ENCODE measurements around the gene TMEM106A. TPM values are rescaled to one million over a fixed set of nuclear protein-coding genes. Genes with fewer than 3 reads are reported as not detected.
"Not testable (repeated sequence)": the region's sequence is repeated elsewhere in the genome, so short reads cannot be mapped to it uniquely, and the experiment has no call there.

Gene TMEM106A
- 10 to 100 TPM; 10.4 to 20.7 (median 13.9) TPM for total RNA-seq
- 1 to 10 TPM; 1.6 to 6.6 TPM for polyA plus RNA-seq
- total RNA-seq: 13.1 reads per million, percentile 41 among the genes with 10 or more reads in this experiment

- peak within 1 kb of the TSS; percentile 89 for H3K4me3 ChIP-seq (ENCODE audit: low read length)
- H3K27me3 Mint-ChIP-seq: no peaks in the 10 kb centered on the region
- CTCF ChIA-PET: interaction anchor here (0.6 to 1.3 kb wide), 9 partner anchors 10 to 214 kb away, joined by 3 to 7 read pairs (median 3); partner anchors contain the start of gene RPL27
- H3K36me3 Mint-ChIP-seq: peaks cover 3 to 29% (median 19%) of the 10 kb centered on the region in 5 donors
- H3K4me1 Mint-ChIP-seq: peaks cover 24 to 55% (median 46%) of the 10 kb centered on the region in 7 donors
- peaks cover 15 to 17% of the 10 kb centered on the region in 2 donors for H3K4me1 ChIP-seq (ENCODE audit: control insufficient read depth in 2 of 2, insufficient read depth in 2 of 2, low read length in 2 of 2)
- peak within 1 kb of the TSS; percentile 89 to 100 (median 96) for H3K4me3 Mint-ChIP-seq
- H3K9me3 Mint-ChIP-seq: peaks cover 0 to 2% (median 0%) of the 10 kb centered on the region in 11 donors
- no peaks in the 10 kb centered on the region for H3K9me3 ChIP-seq (ENCODE audit: control insufficient read depth in 2 of 3, low read length in 3 of 3)
- peaks cover 0 to 34% (median 6%) of the 10 kb centered on the region in 3 experiments for H3K36me3 ChIP-seq (ENCODE audit: control insufficient read depth in 2 of 3, insufficient read depth in 3 of 3, low read length in 3 of 3)
- H3K27me3 ChIP-seq (ENCODE audit: control insufficient read depth in 2 of 2, insufficient read depth in 2 of 2, low read length in 2 of 2): no peaks in the 10 kb centered on the region
- DNase-seq (peak; percentile 50 to 72 (median 70)), ATAC-seq (peak; percentile 93)
- peak within 1 kb of the TSS; percentile 86 for H3K27ac ChIP-seq (ENCODE audit: low read depth, low read length)
- H3K27ac Mint-ChIP-seq: peak within 1 kb of the TSS; percentile 89 to 98 (median 94)
- POLR2A ChIA-PET: interaction anchor here (0.6 to 6.1 kb wide), 20 partner anchors 10 to 1281 kb away, joined by 3 to 64 read pairs (median 4); partner anchors contain the start of genes DHX8, ETV4, NBR1 and ODAD4
- intact Hi-C loops (cut with micrococcal nuclease): loop anchor here (1.0 to 10.0 kb wide), 7 partner anchors 40 to 273 kb away; partner anchors contain the start of genes BRCA1 (in 2 of the 2), DHX8 (in 2 of the 2), IFI35 (in 1 of the 2) and NBR1 (in 1 of the 2)
Measured at GRCh38 chr17:43211480-43212402, at the start of gene TMEM106A. Gene TMEM106A (plus strand): TSS chr17:43211875. CDS start chr17:43213042, 1,167 bp downstream.

- H3K9me3 ChIP-seq (ENCODE audit: control insufficient read depth in 2 of 3, low read length in 3 of 3); H3K9me3 Mint-ChIP-seq; POLR2A ChIA-PET; H3K27me3 Mint-ChIP-seq; H3K4me3 Mint-ChIP-seq; H3K4me3 ChIP-seq (ENCODE audit: low read length); ATAC-seq; H3K27me3 ChIP-seq (ENCODE audit: control insufficient read depth in 2 of 2, insufficient read depth in 2 of 2, low read length in 2 of 2); H3K4me1 ChIP-seq (ENCODE audit: control insufficient read depth in 2 of 2, insufficient read depth in 2 of 2, low read length in 2 of 2); H3K27ac ChIP-seq (ENCODE audit: low read depth, low read length); DNase-seq; intact Hi-C loops (cut with micrococcal nuclease); H3K36me3 ChIP-seq (ENCODE audit: control insufficient read depth in 2 of 3, insufficient read depth in 3 of 3, low read length in 3 of 3): not testable (repeated sequence)
- Mint-ChIP-seq H3K36me3 (peaks cover 0 to 30% (median 0%) of the 10 kb centered on the region in 5 donors), H3K27ac (peak overlapping the region in 2 of 9 donors; percentile 0 to 30), H3K4me1 (peaks cover 0 to 13% (median 8%) of the 10 kb centered on the region in 7 donors)
- CTCF ChIA-PET: interaction anchor here (0.6 kb wide), 1 partner anchor 34 kb away, joined by 3 read pairs; no protein-coding TSS in a partner anchor
Measured at GRCh38 chr17:43165971-43166370, 45.7 kb upstream of the TMEM106A start.

GRCh38 chr17:43169561-43170139, 42.0 kb upstream of the TMEM106A start:
- Mint-ChIP-seq H3K36me3 (peaks cover 0 to 17% (median 3%) of the 10 kb centered on the region in 5 donors), H3K27me3 (no peaks in the 10 kb centered on the region), H3K4me3 (no peak overlapping the region), H3K4me1 (peaks cover 9 to 39% (median 21%) of the 10 kb centered on the region in 7 donors), H3K27ac (no peak overlapping the region), H3K9me3 (no peaks in the 10 kb centered on the region)
- ATAC-seq: peak; percentile 3
- Histone ChIP-seq H3K4me1 (ENCODE audit: control insufficient read depth in 2 of 2, insufficient read depth in 2 of 2, low read length in 2 of 2) (peaks cover 21 to 23% of the 10 kb centered on the region in 2 donors), H3K36me3 (ENCODE audit: control insufficient read depth in 2 of 3, insufficient read depth in 3 of 3, low read length in 3 of 3) (no peaks in the 10 kb centered on the region), H3K9me3 (ENCODE audit: control insufficient read depth in 2 of 3, low read length in 3 of 3) (no peaks in the 10 kb centered on the region), H3K27me3 (ENCODE audit: control insufficient read depth in 2 of 2, insufficient read depth in 2 of 2, low read length in 2 of 2) (no peaks in the 10 kb centered on the region), H3K4me3 (ENCODE audit: low read length) (peak overlapping the region; percentile 64), H3K27ac (ENCODE audit: low read depth, low read length) (peak overlapping the region; percentile 97)
- DNase-seq: peak in 1 of 9 donors; percentile 41
- POLR2A ChIA-PET: interaction anchor here (0.6 to 1.9 kb wide), 8 partner anchors 43 to 637 kb away, joined by 3 to 13 read pairs (median 5); partner anchors contain the start of gene RPL27
- CTCF ChIA-PET: no interaction called here
- intact Hi-C loops (cut with micrococcal nuclease): loop anchor here (1.0 to 5.0 kb wide), 18 partner anchors 42 to 1481 kb away; partner anchors contain the start of genes BRCA1 (in 2 of the 2), RPL27 (in 2 of the 2), VAT1 (in 2 of the 2) and ATXN7L3 (in 1 of the 2)

GRCh38 chr17:43170140-43170765, 41.4 kb upstream of the TMEM106A start:
- no peaks in the 10 kb centered on the region for H3K9me3 Mint-ChIP-seq
- peak; percentile 86 for ATAC-seq
- intact Hi-C loops (cut with micrococcal nuclease): loop anchor here (1.0 to 5.0 kb wide), 18 partner anchors 41 to 1481 kb away; partner anchors contain the start of genes BRCA1 (in 2 of the 2), RPL27 (in 2 of the 2), VAT1 (in 2 of the 2) and ATXN7L3 (in 1 of the 2)
- peaks cover 14 to 45% (median 24%) of the 10 kb centered on the region in 7 donors for H3K4me1 Mint-ChIP-seq
- Histone ChIP-seq H3K9me3 (ENCODE audit: control insufficient read depth in 2 of 3, low read length in 3 of 3) (no peaks in the 10 kb centered on the region), H3K36me3 (ENCODE audit: control insufficient read depth in 2 of 3, insufficient read depth in 3 of 3, low read length in 3 of 3) (no peaks in the 10 kb centered on the region), H3K27ac (ENCODE audit: low read depth, low read length) (peak overlapping the region; percentile 97), H3K27me3 (ENCODE audit: control insufficient read depth in 2 of 2, insufficient read depth in 2 of 2, low read length in 2 of 2) (no peaks in the 10 kb centered on the region), H3K4me1 (ENCODE audit: control insufficient read depth in 2 of 2, insufficient read depth in 2 of 2, low read length in 2 of 2) (peaks cover 23 to 26% of the 10 kb centered on the region in 2 donors), H3K4me3 (ENCODE audit: low read length) (peak overlapping the region; percentile 64)
- no peak overlapping the region for H3K27ac Mint-ChIP-seq
- DNase-seq: peak; percentile 58 to 95 (median 91)
- H3K4me3 Mint-ChIP-seq: no peak overlapping the region
- POLR2A ChIA-PET: interaction anchor here (1.1 to 1.9 kb wide), 6 partner anchors 44 to 219 kb away, joined by 3 to 13 read pairs (median 8); partner anchors contain the start of gene RPL27
- CTCF ChIA-PET: no interaction called here
- no peaks in the 10 kb centered on the region for H3K27me3 Mint-ChIP-seq
- H3K36me3 Mint-ChIP-seq: peaks cover 0 to 17% (median 5%) of the 10 kb centered on the region in 5 donors

- POLR2A ChIA-PET: interaction anchor here (0.6 to 2.2 kb wide), 20 partner anchors 8 to 1482 kb away, joined by 3 to 15 read pairs (median 5); partner anchors contain the start of genes BRCA1, DHX8, EIF1 and RPL27
- Mint-ChIP-seq H3K27me3 (no peaks in the 10 kb centered on the region), H3K4me3 (no peak within 1 kb of the TSS), H3K9me3 (no peaks in the 10 kb centered on the region), H3K36me3 (peaks cover 0 to 17% (median 10%) of the 10 kb centered on the region in 5 donors), H3K27ac (no peak within 1 kb of the TSS), H3K4me1 (peaks cover 21 to 46% (median 32%) of the 10 kb centered on the region in 7 donors)
- peak; percentile 78 to 98 (median 97) for DNase-seq
- CTCF ChIA-PET: interaction anchor here (0.7 to 1.2 kb wide), 4 partner anchors 9 to 173 kb away, joined by 3 to 7 read pairs (median 4); partner anchors contain the start of genes IFI35 and RPL27
- intact Hi-C loops (cut with micrococcal nuclease): loop anchor here (1.0 to 5.0 kb wide), 20 partner anchors 40 to 1482 kb away; partner anchors contain the start of genes AARSD1 (in 2 of the 2), BRCA1 (in 2 of the 2), IFI35 (in 2 of the 2) and PSME3 (in 2 of the 2)
- H3K9me3 ChIP-seq (ENCODE audit: control insufficient read depth in 2 of 3, low read length in 3 of 3): no peaks in the 10 kb centered on the region
- peak within 1 kb of the TSS; percentile 64 for H3K4me3 ChIP-seq (ENCODE audit: low read length)
- H3K4me1 ChIP-seq (ENCODE audit: control insufficient read depth in 2 of 2, insufficient read depth in 2 of 2, low read length in 2 of 2): peaks cover 30 to 33% of the 10 kb centered on the region in 2 donors
- no peaks in the 10 kb centered on the region for H3K36me3 ChIP-seq (ENCODE audit: control insufficient read depth in 2 of 3, insufficient read depth in 3 of 3, low read length in 3 of 3)
- peak within 1 kb of the TSS; percentile 97 for H3K27ac ChIP-seq (ENCODE audit: low read depth, low read length)
- H3K27me3 ChIP-seq (ENCODE audit: control insufficient read depth in 2 of 2, insufficient read depth in 2 of 2, low read length in 2 of 2): no peaks in the 10 kb centered on the region
- ATAC-seq: peak; percentile 85
Measured at GRCh38 chr17:43170766-43171585, 40.7 kb upstream of the TMEM106A start, which contains the start of gene NBR1. Gene NBR1 (plus strand): TSS chr17:43171214. CDS start chr17:43175800, 4,586 bp downstream.
